PFSK-1 (cell line): ENCODE results near the gene OSBPL2.

Source experiments
- FOXP2 ChIP-seq: optimal IDR thresholded peaks from 2 replicates; pipeline ENCODE3; 2011; ENCODE audit warnings: borderline replicate concordance, control low read depth, inconsistent platforms; ENCODE audit not compliant: insufficient read depth; ENCODE audit errors: extremely low read length, extremely low read depth
- POLR2AphosphoS5 ChIP-seq: IDR thresholded peaks from 2 replicates; pipeline ENCODE4 v1.6.1; 2012; ENCODE audit warnings: low read depth, mild to moderate bottlenecking, control low read depth, low read length, moderate library complexity
- SIN3A ChIP-seq: IDR thresholded peaks from 2 replicates; pipeline ENCODE4 v1.6.1; 2012; ENCODE audit warnings: mild to moderate bottlenecking, low read length, moderate library complexity, borderline replicate concordance; ENCODE audit not compliant: insufficient read depth
- TAF1 ChIP-seq: IDR thresholded peaks from 2 replicates; pipeline ENCODE4 v1.6.1; 2012; ENCODE audit warnings: low read length, control low read depth, borderline replicate concordance; ENCODE audit not compliant: insufficient read depth
- TF ChIP-seq, protein P1 (sequence below), 2 experiments: IDR thresholded peaks; 2 replicates each; pipeline versions ENCODE4 v1.6.1 to v1.8.0; 2011 to 2012; ENCODE audit warnings: low read depth in 2 of 2, low read length in 2 of 2, control low read depth in 1 of 2, inconsistent platforms in 1 of 2, mild to moderate bottlenecking in 1 of 2, moderate library complexity in 1 of 2; ENCODE audit not compliant: insufficient read depth in 1 of 2

The OSBPL2 gene

DNA sequence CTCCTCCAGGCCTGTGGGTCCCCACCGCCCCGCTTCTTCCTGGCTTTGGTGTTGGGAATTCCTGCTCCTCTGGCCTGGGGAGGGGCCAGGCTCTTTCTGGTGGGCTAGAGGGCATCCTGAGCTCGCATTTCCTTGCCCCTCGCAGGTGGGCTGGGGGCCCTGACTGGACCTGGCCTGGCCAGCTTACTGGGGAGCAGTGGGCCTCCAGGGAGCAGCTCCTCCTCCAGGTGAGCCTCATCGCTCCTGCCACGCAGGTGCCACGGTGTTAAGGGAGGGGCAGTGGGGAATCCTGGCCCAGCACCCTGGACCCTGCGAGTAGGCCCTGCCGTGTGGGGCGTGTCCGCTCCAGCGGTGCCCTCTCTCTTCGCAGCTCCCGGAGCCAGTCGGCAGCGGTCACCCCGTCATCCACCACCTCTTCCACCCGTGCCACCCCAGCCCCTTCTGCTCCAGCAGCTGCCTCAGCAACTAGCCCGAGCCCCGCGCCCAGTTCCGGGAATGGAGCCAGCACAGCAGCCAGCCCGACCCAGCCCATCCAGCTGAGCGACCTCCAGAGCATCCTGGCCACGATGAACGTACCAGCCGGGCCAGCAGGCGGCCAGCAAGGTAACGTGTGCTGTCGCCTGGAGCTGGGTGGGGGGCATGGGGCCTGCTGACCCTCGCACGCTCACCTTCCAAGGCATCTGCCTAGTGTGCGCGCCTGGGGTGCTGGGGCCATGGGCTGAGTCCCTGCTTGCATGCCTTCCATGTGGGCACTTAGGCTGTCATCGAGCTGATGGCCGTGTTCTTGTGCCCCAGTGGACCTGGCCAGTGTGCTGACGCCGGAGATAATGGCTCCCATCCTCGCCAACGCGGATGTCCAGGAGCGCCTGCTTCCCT lies 69.1 kb downstream of the OSBPL2 start:
- TF ChIP-seq TAF1 (no peak), SIN3A (no peak), POLR2AphosphoS5 (no peak), FOXP2 (no peak)
- TF ChIP-seq, protein P1, sequence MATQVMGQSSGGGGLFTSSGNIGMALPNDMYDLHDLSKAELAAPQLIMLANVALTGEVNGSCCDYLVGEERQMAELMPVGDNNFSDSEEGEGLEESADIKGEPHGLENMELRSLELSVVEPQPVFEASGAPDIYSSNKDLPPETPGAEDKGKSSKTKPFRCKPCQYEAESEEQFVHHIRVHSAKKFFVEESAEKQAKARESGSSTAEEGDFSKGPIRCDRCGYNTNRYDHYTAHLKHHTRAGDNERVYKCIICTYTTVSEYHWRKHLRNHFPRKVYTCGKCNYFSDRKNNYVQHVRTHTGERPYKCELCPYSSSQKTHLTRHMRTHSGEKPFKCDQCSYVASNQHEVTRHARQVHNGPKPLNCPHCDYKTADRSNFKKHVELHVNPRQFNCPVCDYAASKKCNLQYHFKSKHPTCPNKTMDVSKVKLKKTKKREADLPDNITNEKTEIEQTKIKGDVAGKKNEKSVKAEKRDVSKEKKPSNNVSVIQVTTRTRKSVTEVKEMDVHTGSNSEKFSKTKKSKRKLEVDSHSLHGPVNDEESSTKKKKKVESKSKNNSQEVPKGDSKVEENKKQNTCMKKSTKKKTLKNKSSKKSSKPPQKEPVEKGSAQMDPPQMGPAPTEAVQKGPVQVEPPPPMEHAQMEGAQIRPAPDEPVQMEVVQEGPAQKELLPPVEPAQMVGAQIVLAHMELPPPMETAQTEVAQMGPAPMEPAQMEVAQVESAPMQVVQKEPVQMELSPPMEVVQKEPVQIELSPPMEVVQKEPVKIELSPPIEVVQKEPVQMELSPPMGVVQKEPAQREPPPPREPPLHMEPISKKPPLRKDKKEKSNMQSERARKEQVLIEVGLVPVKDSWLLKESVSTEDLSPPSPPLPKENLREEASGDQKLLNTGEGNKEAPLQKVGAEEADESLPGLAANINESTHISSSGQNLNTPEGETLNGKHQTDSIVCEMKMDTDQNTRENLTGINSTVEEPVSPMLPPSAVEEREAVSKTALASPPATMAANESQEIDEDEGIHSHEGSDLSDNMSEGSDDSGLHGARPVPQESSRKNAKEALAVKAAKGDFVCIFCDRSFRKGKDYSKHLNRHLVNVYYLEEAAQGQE (IDR thresholded peaks at IDR 0.05; ENCODE audit: insufficient read depth in 1 of 2, low read depth in 2 of 2, low read length in 2 of 2), result no peak

DNA sequence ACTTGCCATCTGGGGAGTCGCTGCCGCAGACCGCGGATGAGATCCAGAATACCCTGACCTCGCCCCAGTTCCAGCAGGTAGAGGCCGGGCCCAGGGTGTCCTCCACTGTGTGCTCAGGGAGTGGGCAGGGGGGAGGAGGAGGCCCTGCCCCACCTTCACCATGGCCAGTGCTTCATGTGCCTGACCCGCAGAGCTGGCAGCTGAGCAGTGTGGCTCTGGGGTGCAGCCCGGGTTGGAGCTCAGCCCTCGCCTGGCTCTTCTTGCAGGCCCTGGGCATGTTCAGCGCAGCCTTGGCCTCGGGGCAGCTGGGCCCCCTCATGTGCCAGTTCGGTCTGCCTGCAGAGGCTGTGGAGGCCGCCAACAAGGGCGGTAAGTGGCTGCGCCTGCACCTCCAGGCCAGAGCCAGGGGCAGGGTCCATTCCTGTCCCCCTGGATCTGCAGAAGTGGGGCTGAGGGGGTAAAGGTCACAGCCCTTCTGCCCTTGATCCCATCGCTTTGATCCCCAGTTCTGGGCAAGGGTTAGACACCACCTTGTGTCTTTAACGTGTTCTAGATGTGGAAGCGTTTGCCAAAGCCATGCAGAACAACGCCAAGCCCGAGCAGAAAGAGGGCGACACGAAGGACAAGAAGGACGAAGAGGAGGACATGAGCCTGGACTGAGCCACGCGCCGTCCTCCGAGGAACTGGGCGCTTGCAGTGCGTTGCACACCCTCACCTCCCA lies 69.9 kb downstream of the OSBPL2 start:
- no peak for TF ChIP-seq FOXP2
- TF ChIP-seq SIN3A, result no peak
- TF ChIP-seq, protein P1 (IDR thresholded peaks at IDR 0.05; ENCODE audit: insufficient read depth in 1 of 2, low read depth in 2 of 2, low read length in 2 of 2), result no peak
- TF ChIP-seq TAF1, result no peak
- no peak for TF ChIP-seq POLR2AphosphoS5

DNA sequence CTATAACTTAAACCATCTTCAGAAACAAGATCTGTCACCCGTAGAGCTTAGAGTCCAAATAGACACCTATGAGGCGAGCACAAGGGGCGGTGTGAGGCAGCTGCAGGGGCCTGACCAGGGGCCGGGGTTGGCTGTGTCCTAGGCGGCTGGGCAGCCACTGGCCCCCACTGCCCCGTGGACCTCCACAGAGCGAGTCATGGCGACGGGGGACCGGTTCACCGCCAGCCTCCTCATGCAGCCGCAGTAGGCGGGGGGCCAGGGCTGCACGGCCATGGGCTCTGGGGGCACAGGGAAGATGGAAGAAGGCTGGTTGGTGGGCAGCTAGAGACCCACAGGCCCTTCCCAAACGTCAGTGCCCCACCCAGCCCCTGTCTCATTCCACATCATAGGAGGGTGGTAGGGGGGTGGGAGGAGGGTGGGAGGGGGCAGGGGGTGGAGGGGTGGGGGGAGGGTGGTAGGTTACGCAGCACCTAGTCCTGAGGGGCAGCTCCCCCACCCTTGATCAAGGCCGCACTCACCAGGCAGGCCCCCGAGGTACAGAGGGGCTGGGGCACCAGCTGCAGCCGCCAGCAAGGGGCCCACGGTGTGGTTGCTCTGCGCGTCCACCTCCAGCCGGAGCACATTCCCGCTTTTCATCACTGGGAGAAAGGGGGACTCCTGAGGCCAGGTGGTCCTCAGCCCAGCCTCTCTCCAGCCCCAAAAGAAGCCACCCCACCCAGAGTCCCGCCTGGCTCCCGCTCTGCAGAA lies 71.0 kb downstream of the OSBPL2 start:
- TF ChIP-seq SIN3A (no peak), FOXP2 (no peak), POLR2AphosphoS5 (peak; percentile 22; the same call in 1 of the 2 replicates), TAF1 (no peak)
- TF ChIP-seq, protein P1 (IDR thresholded peaks at IDR 0.05; ENCODE audit: insufficient read depth in 1 of 2, low read depth in 2 of 2, low read length in 2 of 2), result no peak

DNA sequence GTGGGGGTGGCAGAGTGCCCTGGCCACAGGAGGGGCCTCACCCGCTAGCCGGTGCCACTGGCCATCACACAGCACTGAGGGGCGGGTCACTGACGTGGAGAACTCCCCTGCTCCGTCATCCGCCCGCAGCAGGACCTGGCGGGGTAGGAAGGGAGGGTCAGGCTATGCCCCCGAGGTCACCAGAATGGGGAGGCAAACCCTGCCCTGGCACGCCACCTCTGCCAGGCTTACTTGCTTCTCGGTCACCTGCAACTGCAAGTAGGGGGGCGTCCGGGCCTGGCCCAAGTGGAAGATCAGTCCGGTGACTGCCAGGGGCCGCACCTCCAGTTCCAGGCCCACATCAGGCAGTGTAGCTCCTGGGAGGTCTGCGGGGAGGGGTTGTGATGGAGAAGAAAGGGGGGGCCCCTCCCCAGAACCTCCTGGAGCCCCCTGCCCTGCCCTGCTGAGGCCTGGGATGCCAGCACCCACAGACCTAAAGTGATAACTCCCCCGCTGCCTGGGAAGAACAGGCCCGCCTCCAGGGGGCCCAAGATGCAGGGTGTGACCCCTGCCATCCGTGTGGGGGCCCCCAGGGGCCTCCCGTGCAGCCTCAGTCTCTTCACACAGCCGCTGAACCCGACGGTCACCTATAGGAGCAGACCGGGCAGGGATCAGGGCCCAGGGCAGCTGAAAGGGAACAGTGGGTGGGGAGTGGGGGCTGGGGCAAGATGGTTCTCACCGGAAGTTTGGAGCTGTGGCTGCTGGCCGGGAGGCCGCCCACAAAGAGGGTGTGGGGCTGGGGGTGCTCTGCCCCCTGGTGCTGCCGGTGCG lies 71.8 kb downstream of the OSBPL2 start:
- TF ChIP-seq FOXP2 (no peak), TAF1 (no peak), POLR2AphosphoS5 (no peak), SIN3A (no peak)
- TF ChIP-seq, protein P1 (IDR thresholded peaks at IDR 0.05; ENCODE audit: insufficient read depth in 1 of 2, low read depth in 2 of 2, low read length in 2 of 2), result no peak
